IMR-90 (cell line): ENCODE results near the gene FBXW8. TPM values are rescaled to one million over a fixed set of nuclear protein-coding genes. Genes with fewer than 3 reads are reported as not detected.
A peak's percentile ranks its signal among the peaks of the same experiment; 100 is the strongest.

Source experiments
- ATAC-seq: fragments of 200-7000 bp; cut with Tn5 transposase; 2 replicates; pipeline ENCODE4 v1.9.1; 2020; ENCODE audit warnings: low read depth, mild to moderate bottlenecking, moderate library complexity
- BruUV-seq: library from RNA; stranded (reverse); fragments of 400-500 nt; replicated peaks from 2 replicates; lab custom pipeline; 2021; lab: Mats Ljungman, UMichigan
- CTCF ChIA-PET: fragments of 300-600 bp; formaldehyde crosslinking; extraction: SDS; loops from one replicate; lab custom pipeline; 2021; ENCODE audit warnings: antibody characterized with exemption; lab: Yijun Ruan, JAX
- POLR2A ChIA-PET: fragments of 300-600 bp; sonication (Branson Sonifier 250); formaldehyde crosslinking; loops from one replicate; lab custom pipeline; 2022; ENCODE audit warnings: antibody characterized with exemption; ENCODE audit not compliant: unreplicated experiment; lab: Charles Lee
- DNase-seq: peaks from one replicate; pipeline ENCODE4 v3.0.0; 2013
- H2AFZ ChIP-seq: replicated peaks from 2 replicates; pipeline ENCODE3; 2013; ENCODE audit warnings: low read length, mild to moderate bottlenecking; ENCODE audit not compliant: poor library complexity
- H2AK5ac ChIP-seq: 2 replicates; pipeline ENCODE4 v1.6.1; 2013; ENCODE audit warnings: low read depth, low read length, inconsistent platforms
- H2AK9ac ChIP-seq: replicated peaks from 2 replicates; pipeline ENCODE3; 2013; ENCODE audit warnings: mild to moderate bottlenecking, low read depth, low read length, moderate library complexity; ENCODE audit not compliant: poor library complexity
- H2BK120ac ChIP-seq: 2 replicates; pipeline ENCODE4 v1.6.1; 2013; ENCODE audit warnings: low read depth, low read length, inconsistent platforms
- H2BK15ac ChIP-seq: 3 replicates; pipeline ENCODE4 v1.6.1; 2013; ENCODE audit warnings: low read depth, low read length, inconsistent platforms
- H2BK20ac ChIP-seq: 2 replicates; pipeline ENCODE4 v1.6.1; 2013; ENCODE audit warnings: low read depth, mild to moderate bottlenecking, inconsistent platforms, low read length, moderate library complexity
- H2BK5ac ChIP-seq: 2 replicates; pipeline ENCODE4 v1.6.1; 2013; ENCODE audit warnings: mild to moderate bottlenecking, low read depth, low read length, inconsistent platforms; ENCODE audit not compliant: poor library complexity, severe bottlenecking
- H3K14ac ChIP-seq: replicated peaks from 2 replicates; pipeline ENCODE4 v1.6.1; 2013; ENCODE audit warnings: low read depth, low read length, inconsistent platforms
- H3K18ac ChIP-seq: 2 replicates; pipeline ENCODE4 v1.6.1; 2013; ENCODE audit warnings: low read depth, low read length, control low read depth
- H3K23ac ChIP-seq: 2 replicates; pipeline ENCODE4 v1.6.1; 2013; ENCODE audit warnings: low read depth, low read length, inconsistent platforms
- H3K27ac ChIP-seq: 2 replicates; pipeline ENCODE4 v1.5.1; 2013; ENCODE audit warnings: mild to moderate bottlenecking, control low read depth, low read length; ENCODE audit not compliant: insufficient read depth
- H3K27me3 ChIP-seq: 2 replicates; pipeline ENCODE4 v1.6.1; 2013; ENCODE audit warnings: low read length; ENCODE audit not compliant: control insufficient read depth, insufficient read depth
- H3K36me3 ChIP-seq: 2 replicates; pipeline ENCODE4 v1.6.1; 2013; ENCODE audit warnings: low read length, mixed read lengths; ENCODE audit not compliant: control insufficient read depth, insufficient read depth
- H3K4ac ChIP-seq: 2 replicates; pipeline ENCODE4 v1.6.1; 2013; ENCODE audit warnings: low read depth, low read length, inconsistent platforms
- H3K4me1 ChIP-seq: 2 replicates; pipeline ENCODE4 v1.6.1; 2013; ENCODE audit warnings: low read length, mixed read lengths; ENCODE audit not compliant: control insufficient read depth, insufficient read depth
- H3K4me2 ChIP-seq: 2 replicates; pipeline ENCODE4 v1.6.1; 2013; ENCODE audit warnings: low read depth, mild to moderate bottlenecking, control low read depth, low read length, moderate library complexity
- H3K4me3 ChIP-seq: 2 replicates; pipeline ENCODE4 v1.5.1; 2013; ENCODE audit warnings: low read depth, mild to moderate bottlenecking, control low read depth, low read length, moderate library complexity; ENCODE audit not compliant: insufficient read depth
- H3K56ac ChIP-seq: 2 replicates; pipeline ENCODE4 v1.6.1; 2013; ENCODE audit warnings: low read length, inconsistent platforms; ENCODE audit not compliant: insufficient read depth; ENCODE audit errors: extremely low read depth
- H3K79me1 ChIP-seq, 2 experiments: 2 replicates each; pipeline ENCODE4 v1.6.1; 2013; ENCODE audit warnings: low read length in 2 of 2, inconsistent platforms in 1 of 2, low read depth in 1 of 2
- H3K9ac ChIP-seq: 2 replicates; pipeline ENCODE4 v1.6.1; 2013; ENCODE audit warnings: low read depth, low read length, control low read depth
- H3K9me1 ChIP-seq: 2 replicates; pipeline ENCODE4 v1.6.1; 2013; ENCODE audit warnings: low read length, inconsistent platforms; ENCODE audit not compliant: insufficient read depth
- H3K9me3 ChIP-seq: 2 replicates; pipeline ENCODE4 v1.6.1; 2013; ENCODE audit warnings: low read length; ENCODE audit not compliant: control insufficient read depth, insufficient read depth
- H4K20me1 ChIP-seq: 2 replicates; pipeline ENCODE4 v1.6.1; 2013; ENCODE audit warnings: low read length, inconsistent platforms; ENCODE audit not compliant: insufficient read depth
- H4K5ac ChIP-seq: 2 replicates; pipeline ENCODE4 v1.6.1; 2013; ENCODE audit warnings: mild to moderate bottlenecking, low read depth, low read length, control low read depth
- H4K8ac ChIP-seq, 2 experiments: 2 replicates each; pipeline ENCODE4 v1.6.1; 2013; ENCODE audit warnings: low read depth in 2 of 2, low read length in 2 of 2, control low read depth in 1 of 2, inconsistent platforms in 1 of 2
- H4K91ac ChIP-seq: 2 replicates; pipeline ENCODE4 v1.6.1; 2013; ENCODE audit warnings: low read depth, low read length, inconsistent platforms; ENCODE audit not compliant: insufficient read depth
- BHLHE40 ChIP-seq: fragments of 150-350 bp; IDR thresholded peaks from 2 replicates; pipeline ENCODE4 v1.6.1; 2016; ENCODE audit warnings: mild to moderate bottlenecking, low read depth, low read length
- CEBPB ChIP-seq: IDR thresholded peaks from 2 replicates; pipeline ENCODE4 v1.6.1; 2012; ENCODE audit warnings: low read depth, low read length, improper control_type of control experiment
- CHD1 ChIP-seq: IDR thresholded peaks from 2 replicates; pipeline ENCODE4 v1.6.1; 2012; ENCODE audit warnings: low read depth, low read length, improper control_type of control experiment
- FOS ChIP-seq: fragments of 150-350 bp; IDR thresholded peaks from 2 replicates; pipeline ENCODE4 v1.6.1; 2016; ENCODE audit warnings: low read depth, low read length
- MAFK ChIP-seq: IDR thresholded peaks from 2 replicates; pipeline ENCODE4 v1.6.1; 2012; ENCODE audit warnings: low read depth, low read length, improper control_type of control experiment
- MAZ ChIP-seq: IDR thresholded peaks from 2 replicates; pipeline ENCODE4 v1.6.1; 2012; ENCODE audit warnings: low read depth, mild to moderate bottlenecking, low read length, improper control_type of control experiment, moderate library complexity, borderline replicate concordance
- MXI1 ChIP-seq: IDR thresholded peaks from 2 replicates; pipeline ENCODE4 v1.6.1; 2012; ENCODE audit warnings: low read depth, mild to moderate bottlenecking, low read length, moderate library complexity, borderline replicate concordance
- NFE2L2 ChIP-seq: fragments of 150-350 bp; IDR thresholded peaks from 2 replicates; pipeline ENCODE4 v1.6.1; 2016; ENCODE audit warnings: low read depth, mild to moderate bottlenecking, low read length
- RAD21 ChIP-seq: IDR thresholded peaks from 2 replicates; pipeline ENCODE4 v1.6.1; 2012; ENCODE audit warnings: low read length, improper control_type of control experiment
- RFX5 ChIP-seq: IDR thresholded peaks from 2 replicates; pipeline ENCODE4 v1.8.0; 2012; ENCODE audit warnings: low read depth, mild to moderate bottlenecking, low read length, moderate library complexity
- SMC3 ChIP-seq: fragments of 150-350 bp; IDR thresholded peaks from 2 replicates; pipeline ENCODE4 v1.6.1; 2016; ENCODE audit warnings: low read depth, mild to moderate bottlenecking, antibody characterized with exemption, low read length, moderate library complexity
- WGBS, 2 experiments: methylation state at CpG; one replicate each; pipeline versions ENCODE4 v1.1.5 to v1.1.7; 2013; ENCODE audit warnings: missing lambda C conversion rate in 2 of 2; ENCODE audit not compliant: insufficient read length in 1 of 2; ENCODE audit errors: extremely low coverage in 2 of 2; 5-methylcytosine and 5-hydroxymethylcytosine counted together
- dilution Hi-C: fragments of 300-500 bp; cut with HindIII; formaldehyde crosslinking; loops from one replicate; pipeline ENCODE4 v1.14.3; 2018; ENCODE audit warnings: low sequenced_read_pairs; ENCODE audit not compliant: unreplicated experiment
- in situ Hi-C: fragments of 300-500 bp; cut with MboI; formaldehyde crosslinking; loops from 3 replicates; pipeline ENCODE4 v1.14.3; 2019; ENCODE audit warnings: low sequenced_read_pairs, inconsistent platforms, mixed read lengths
- intact Hi-C: fragments of 100-400 bp; cut with micrococcal nuclease; formaldehyde crosslinking; loops from 2 replicates; pipeline ENCODE4 v1.10.0; 2022
- polyA plus RNA-seq, 3 experiments: library from polyadenylated mRNA; depleted of rRNA; stranded (reverse); fragments of >200 nt; gene quantifications; 2 replicates each; pipeline ENCODE4 v1.2.3, GENCODE V29; 2012; ENCODE audit warnings: low replicate concordance in 1 of 3
- total RNA-seq: library from RNA; depleted of rRNA; stranded (reverse); fragments of >200 nt; gene quantifications from 2 replicates; pipeline ENCODE4 v1.2.3, GENCODE V29; 2012
- TF ChIP-seq, protein P1 (sequence below): fragments of 150-350 bp; IDR thresholded peaks from 2 replicates; pipeline ENCODE4 v1.6.1; 2017; ENCODE audit warnings: mild to moderate bottlenecking, antibody characterized with exemption, low read length, low read depth

The FBXW8 gene
- total and polyA plus RNA-seq, 2 of the 4 experiments (the other 2 are of a cell fraction), result 20.3 to 25.8 TPM

DNA sequence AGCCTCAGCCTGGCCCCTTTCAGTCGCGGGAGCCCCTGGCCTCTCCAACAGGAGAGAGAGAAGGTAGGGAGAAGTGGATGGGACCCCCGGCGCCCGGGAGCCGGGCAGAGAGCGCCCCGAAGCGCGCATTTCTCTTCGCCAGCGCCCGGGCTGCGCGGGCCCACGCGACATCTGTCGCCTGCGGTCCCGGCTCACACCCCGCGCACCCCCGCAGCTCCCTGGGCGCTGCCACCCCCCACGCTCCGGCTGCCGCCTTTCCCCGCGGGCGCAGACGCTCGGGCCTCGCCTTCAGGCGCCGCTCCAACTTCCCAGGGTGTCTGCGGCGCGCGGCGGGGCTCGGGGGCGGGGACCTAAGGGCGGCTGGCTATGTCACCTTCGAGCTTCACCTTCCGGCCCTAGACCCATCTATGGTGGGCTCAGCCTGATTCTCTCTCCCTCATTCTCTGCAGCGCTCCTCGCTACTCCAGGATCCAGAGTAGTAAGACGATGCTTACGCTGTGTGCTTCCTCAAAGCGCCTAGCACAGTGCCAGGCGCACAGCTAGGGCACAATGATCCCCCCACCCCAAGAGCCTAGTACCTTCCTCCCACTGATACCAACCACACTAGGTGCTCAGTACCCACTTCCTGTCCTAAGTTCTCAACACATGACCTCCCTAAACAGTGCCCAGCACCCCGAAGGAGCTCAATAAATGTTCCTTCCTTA, 31.1 kb upstream of the FBXW8 start:
- H2BK15ac ChIP-seq, result no peak overlapping the region
- BruUV-seq, result no TSS peak
- no peak overlapping the region for H4K5ac ChIP-seq
- 2% methylated on average over 18 of the region's 52 CpGs; no CpG with 5 or more reads in 1 of the 2 experiments for WGBS, 2 experiments
- peaks cover 8% of the 10 kb centered on the region; the same call in 1 of the 2 replicates for H4K20me1 ChIP-seq
- H3K14ac ChIP-seq, result no peak overlapping the region
- no peak overlapping the region for H4K91ac ChIP-seq
- ATAC-seq (no peak), DNase-seq (no peak)
- no peak overlapping the region for H3K4me3 ChIP-seq
- CTCF ChIA-PET, result no interaction called here
- no peak overlapping the region for H3K18ac ChIP-seq
- no peak overlapping the region for H3K27ac ChIP-seq
- no peak overlapping the region for H2BK120ac ChIP-seq
- H3K4ac ChIP-seq, result no peak overlapping the region
- H3K9ac ChIP-seq, result no peak overlapping the region
- TF ChIP-seq NFE2L2 (no peak), RAD21 (no peak), BHLHE40 (no peak), CHD1 (no peak), RFX5 (no peak), FOS (no peak), MXI1 (no peak), CEBPB (no peak), MAZ (no peak), SMC3 (no peak), MAFK (no peak)
- TF ChIP-seq, protein P1, sequence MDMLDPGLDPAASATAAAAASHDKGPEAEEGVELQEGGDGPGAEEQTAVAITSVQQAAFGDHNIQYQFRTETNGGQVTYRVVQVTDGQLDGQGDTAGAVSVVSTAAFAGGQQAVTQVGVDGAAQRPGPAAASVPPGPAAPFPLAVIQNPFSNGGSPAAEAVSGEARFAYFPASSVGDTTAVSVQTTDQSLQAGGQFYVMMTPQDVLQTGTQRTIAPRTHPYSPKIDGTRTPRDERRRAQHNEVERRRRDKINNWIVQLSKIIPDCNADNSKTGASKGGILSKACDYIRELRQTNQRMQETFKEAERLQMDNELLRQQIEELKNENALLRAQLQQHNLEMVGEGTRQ, result no peak
- H3K79me1 ChIP-seq, result no peaks in the 10 kb centered on the region
- H2BK20ac ChIP-seq, result no peak overlapping the region
- H3K9me1 ChIP-seq, result no peaks in the 10 kb centered on the region
- H2AK5ac ChIP-seq, result no peak overlapping the region
- in situ Hi-C loops (no loop called here), intact Hi-C loops (loop anchor here (2.0 kb wide), 1 partner anchor 31 kb away; the partner anchor contains the start of gene FBXW8), dilution Hi-C loops (no loop called here)
- H4K8ac ChIP-seq, result no peak overlapping the region
- no peaks in the 10 kb centered on the region for H3K36me3 ChIP-seq
- POLR2A ChIA-PET, result no interaction called here
- no peak overlapping the region for H3K23ac ChIP-seq
- peaks cover 76% of the 10 kb centered on the region for H3K27me3 ChIP-seq
- no peak overlapping the region for H2BK5ac ChIP-seq
- H2AK9ac ChIP-seq, result no peak overlapping the region
- no peak overlapping the region for H3K4me2 ChIP-seq
- H3K56ac ChIP-seq, result no peak overlapping the region
- H2AFZ ChIP-seq, result peak overlapping the region; percentile 43
- peaks cover 2% of the 10 kb centered on the region for H3K9me3 ChIP-seq
- H3K4me1 ChIP-seq, result no peaks in the 10 kb centered on the region
